Fibroblast of the aortic adventitia (primary cell): ENCODE data around the gene WDR90. TPM values are rescaled to one million over a fixed set of nuclear protein-coding genes. Genes with fewer than 3 reads are reported as not detected.

ENCODE experiments used
- DNase-seq: peaks from one replicate; pipeline ENCODE4 v3.0.0-alpha.2; 2010; ENCODE audit warnings: low read depth
- H3K4me3 ChIP-seq: 2 replicates; pipeline ENCODE4 v1.5.1; 2011; ENCODE audit warnings: low read depth, mild to moderate bottlenecking, control low read depth, low read length, moderate library complexity
- total RNA-seq: library from RNA; depleted of rRNA; stranded (reverse); fragments of >200 nt; gene quantifications from 2 replicates; pipeline ENCODE4 v1.2.3, GENCODE V29; 2012; ENCODE audit warnings: low replicate concordance
- TF ChIP-seq, protein P1 (sequence below): IDR thresholded peaks from 2 replicates; pipeline ENCODE4 v1.5.1; 2011; ENCODE audit warnings: mild to moderate bottlenecking, low read length, control low read depth, inconsistent platforms; ENCODE audit not compliant: insufficient read depth

Gene WDR90
- total RNA-seq, 1 donor = 25.0 TPM

DNA sequence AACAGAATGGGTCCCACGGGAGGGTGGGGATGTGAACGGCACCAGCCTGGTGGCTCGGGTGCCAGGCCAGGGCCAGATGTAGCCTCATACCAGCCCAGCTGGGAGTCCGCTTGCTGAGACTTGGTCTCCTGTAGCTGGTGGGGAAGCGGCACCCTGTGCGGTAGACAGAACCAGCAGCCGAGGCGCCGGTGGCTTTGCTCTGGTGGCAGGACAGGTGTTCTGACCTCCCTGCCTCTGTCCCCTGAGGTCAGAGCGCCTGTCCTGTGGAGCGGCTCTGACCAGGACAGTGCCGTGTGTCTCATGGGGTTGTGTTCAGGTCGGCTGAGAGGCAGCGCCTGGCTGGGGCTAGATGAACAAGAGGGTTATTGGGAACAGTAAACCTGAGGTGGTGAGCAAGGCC lies 39.2 kb upstream of the WDR90 start:
- H3K4me3 ChIP-seq = no peak overlapping the region
- TF ChIP-seq, protein P1, sequence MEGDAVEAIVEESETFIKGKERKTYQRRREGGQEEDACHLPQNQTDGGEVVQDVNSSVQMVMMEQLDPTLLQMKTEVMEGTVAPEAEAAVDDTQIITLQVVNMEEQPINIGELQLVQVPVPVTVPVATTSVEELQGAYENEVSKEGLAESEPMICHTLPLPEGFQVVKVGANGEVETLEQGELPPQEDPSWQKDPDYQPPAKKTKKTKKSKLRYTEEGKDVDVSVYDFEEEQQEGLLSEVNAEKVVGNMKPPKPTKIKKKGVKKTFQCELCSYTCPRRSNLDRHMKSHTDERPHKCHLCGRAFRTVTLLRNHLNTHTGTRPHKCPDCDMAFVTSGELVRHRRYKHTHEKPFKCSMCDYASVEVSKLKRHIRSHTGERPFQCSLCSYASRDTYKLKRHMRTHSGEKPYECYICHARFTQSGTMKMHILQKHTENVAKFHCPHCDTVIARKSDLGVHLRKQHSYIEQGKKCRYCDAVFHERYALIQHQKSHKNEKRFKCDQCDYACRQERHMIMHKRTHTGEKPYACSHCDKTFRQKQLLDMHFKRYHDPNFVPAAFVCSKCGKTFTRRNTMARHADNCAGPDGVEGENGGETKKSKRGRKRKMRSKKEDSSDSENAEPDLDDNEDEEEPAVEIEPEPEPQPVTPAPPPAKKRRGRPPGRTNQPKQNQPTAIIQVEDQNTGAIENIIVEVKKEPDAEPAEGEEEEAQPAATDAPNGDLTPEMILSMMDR = no peak
- DNase-seq = no peak

DNA sequence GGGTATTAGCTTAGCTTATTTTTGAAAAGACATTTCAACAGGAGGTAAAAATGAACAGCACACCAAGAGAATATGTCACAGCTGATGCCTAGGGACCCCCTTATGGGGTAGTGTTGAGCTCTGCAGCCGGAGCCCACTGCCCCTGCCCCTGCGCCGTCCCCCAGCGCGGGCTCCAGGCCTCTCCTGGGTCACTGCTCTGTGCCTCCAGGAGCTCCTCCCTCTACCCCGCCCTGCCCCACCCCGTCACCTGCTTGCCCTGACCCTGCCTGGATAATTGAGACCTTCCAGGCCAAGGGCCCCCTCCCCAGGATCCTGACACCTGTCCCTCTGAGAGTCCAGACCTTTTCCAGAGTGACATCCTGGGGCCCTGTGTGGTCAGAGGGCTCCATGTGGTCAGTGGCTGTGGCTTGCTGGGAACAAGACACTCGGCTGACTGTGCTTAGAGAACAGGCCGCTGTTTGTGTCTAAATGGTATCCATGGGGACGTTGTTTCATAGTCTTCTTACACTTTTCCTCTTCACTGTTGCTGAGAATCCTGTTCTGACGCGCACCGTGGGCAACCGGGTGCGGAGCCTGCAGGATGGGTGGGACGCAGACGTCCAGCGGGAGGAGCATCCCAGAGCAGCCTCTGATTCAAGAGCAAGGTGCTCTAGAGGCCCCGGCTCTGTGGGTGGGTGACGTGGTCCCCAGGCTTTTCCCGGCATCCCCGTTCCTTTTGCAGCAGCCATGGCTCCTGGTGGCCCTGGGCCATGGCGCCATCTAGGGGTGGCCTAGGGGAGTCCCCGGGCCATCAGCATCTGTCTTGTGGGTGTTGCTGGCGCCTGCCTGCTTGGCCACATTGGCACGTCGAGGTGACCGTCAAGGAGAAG lies 38.4 kb upstream of the WDR90 start:
- TF ChIP-seq, protein P1 = peak; percentile 43
- DNase-seq = no peak
- H3K4me3 ChIP-seq = no peak overlapping the region

DNA sequence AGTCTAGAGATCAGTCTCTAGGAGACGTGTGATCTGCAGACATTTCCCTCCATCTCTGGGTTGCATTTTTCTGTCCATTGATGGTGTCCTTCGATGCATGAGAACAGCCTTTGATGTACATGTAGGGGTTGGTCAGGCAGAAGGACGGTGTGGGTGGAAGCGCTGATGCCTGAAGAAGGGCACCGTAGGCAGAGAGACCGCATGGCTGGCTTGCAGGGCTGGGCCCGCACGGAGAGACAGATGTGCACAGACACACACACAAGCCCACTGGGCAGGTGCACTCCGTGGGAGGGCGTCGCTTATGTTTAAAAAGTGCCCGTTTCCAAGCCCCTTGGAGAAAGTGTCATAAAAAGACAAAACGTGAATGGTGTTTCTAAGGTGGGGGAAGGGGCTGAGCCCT lies 34.0 kb upstream of the WDR90 start:
- H3K4me3 ChIP-seq = no peak overlapping the region
- DNase-seq = no peak
- TF ChIP-seq, protein P1 = no peak

DNA sequence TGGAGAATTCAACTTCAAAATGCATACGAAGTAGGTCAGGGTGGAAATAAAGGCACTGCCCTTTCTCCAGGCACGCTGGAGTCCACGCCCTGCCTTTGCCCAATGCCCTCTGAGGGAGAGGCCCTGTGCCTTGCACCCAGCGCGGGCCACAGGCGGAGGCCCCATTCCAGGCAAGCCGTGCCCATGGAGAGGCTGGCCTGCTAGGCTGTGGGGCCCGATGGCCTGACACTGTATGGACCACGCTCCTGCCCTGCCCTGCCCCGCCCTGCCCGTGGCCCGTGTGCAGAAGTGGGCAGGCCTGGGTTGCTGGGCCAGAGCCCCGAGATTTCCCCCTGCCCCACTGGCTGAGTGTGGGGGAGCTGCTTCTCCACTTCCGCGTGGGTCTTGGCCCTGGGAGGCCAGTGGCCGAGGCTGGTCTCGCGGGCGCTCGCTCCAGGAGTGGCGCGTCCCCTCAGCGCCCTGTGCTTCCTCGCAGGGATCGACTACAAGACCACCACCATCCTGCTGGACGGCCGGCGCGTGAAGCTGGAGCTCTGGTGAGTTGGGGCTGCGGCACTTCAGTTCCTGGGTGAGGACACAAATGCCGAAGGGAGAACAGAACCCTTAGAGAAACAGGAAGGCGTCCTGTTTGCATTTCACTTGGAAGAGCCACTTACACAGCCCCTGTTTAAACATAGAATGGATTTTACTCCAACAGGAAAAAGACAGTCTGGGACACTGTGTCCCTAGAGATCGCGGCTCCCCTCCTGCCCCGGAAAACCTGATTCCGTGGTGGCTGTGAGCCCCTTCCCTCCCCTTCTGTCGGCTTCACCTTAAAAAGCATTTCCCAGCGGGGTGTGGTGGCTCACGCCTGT lies 32.2 kb upstream of the WDR90 start:
- DNase-seq = no peak
- TF ChIP-seq, protein P1 = no peak
- H3K4me3 ChIP-seq = no peak overlapping the region

DNA sequence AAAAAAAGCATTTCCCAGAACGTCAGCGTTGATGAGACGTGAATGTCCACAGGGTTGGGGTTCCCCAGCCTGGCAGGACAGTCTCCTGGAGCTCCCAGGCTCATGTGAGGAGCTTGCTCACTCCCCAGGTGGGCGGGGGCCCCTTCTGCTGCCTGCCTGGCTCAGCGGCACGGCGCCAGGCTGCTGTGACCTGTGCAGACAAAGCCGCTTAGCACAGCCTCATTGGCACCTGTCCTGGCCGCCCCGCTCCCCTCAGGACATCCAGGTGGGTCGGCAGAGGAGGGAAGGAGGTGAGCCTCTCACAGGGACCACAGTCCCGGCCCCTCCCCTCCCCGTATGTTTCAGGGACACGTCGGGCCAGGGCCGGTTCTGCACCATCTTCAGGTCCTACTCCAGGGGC lies 31.3 kb upstream of the WDR90 start:
- DNase-seq = no peak
- TF ChIP-seq, protein P1 = no peak
- H3K4me3 ChIP-seq = no peak overlapping the region

DNA sequence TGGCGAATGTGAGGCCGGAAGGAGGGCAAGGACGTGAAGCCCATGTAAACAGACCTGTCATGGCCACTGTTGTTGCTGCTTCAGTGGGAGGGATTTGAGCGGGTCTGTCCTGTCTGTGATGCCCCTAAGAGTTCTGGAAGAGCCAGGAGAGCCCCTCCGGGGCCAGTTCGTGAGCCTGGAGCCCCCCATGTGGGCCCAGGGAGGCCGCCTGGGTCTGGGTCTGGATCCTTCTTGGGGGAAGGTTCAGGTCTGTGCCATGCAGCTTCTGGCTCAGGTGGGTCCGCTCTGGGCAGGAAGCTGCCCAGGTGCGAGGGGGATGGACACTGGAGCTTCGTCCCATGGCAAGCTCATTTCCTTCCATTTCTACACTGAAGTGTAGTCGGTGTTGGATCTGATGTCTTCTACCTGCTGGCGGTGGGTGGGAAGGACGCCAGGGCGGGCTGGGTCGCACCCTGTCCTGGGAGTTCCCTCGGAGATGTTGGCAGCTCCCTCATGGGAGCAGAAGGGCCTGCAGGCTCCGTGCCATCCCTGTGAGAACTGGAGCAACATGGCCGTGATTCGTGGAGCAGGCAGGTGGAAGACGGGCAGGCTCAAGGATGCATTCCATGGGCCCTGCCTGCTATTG lies 29.6 kb upstream of the WDR90 start:
- no peak for DNase-seq
- TF ChIP-seq, protein P1 = no peak
- H3K4me3 ChIP-seq = no peak overlapping the region
